Omental fat pad (tissue), 4 donors: ENCODE data around the gene BCL11B. TPM values are rescaled to one million over a fixed set of nuclear protein-coding genes. Genes with fewer than 3 reads are reported as not detected.

Experiments used
- ATAC-seq: fragments of 150-250 bp; one replicate; pipeline ENCODE4 v1.9.1; 2016; ENCODE audit warnings: mild to moderate bottlenecking, moderate library complexity; ENCODE audit not compliant: low FRiP score
- DNase-seq: peaks from one replicate; pipeline ENCODE4 v3.0.0-alpha.2; 2019; ENCODE audit warnings: low spot score
- total RNA-seq, 4 donors: library from RNA; depleted of rRNA; stranded (reverse); fragments of >200 nt; gene quantifications; one replicate each; pipeline ENCODE4 v1.1.0, GENCODE V29; 2016
- TF ChIP-seq, protein P1 (sequence below), 3 donors: fragments of 450-650 bp; IDR thresholded peaks; one replicate each; pipeline ENCODE4 v1.5.1; 2016 to 2017; ENCODE audit warnings: antibody characterized with exemption in 3 of 3, mild to moderate bottlenecking in 3 of 3, moderate library complexity in 2 of 3

Gene BCL11B
- total RNA-seq, 4 donors from 2014 or later, result 0.56 to 2.0 (median 0.77) TPM

DNA sequence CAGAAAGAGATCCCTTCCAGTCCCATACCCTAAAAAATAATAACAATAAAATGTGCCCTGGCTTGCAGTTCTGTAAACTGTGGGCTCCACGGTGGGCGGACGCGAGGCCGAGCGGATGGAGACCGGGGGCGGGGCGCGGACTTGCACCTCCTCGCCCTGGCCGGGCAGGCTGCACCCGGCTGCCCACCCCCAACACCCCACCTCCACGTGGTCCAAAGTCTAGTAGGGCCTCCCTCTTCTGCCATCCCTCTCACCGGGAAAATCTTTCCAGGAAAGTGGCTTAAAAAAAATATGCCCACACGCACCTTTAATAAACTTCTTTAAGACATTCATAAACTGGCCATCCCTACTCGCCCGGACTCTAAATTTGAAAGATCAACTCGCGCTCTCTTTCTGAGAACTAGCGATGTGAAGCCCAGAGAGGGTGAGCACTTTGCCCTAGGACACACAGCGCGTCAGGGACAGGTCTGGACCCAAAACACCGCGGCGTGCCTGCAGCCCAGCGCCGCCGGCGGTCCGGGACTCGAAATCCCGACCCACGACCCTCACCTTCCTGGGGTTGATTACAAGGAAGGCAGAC lies 1.9 kb upstream of the BCL11B start:
- TF ChIP-seq, protein P1, sequence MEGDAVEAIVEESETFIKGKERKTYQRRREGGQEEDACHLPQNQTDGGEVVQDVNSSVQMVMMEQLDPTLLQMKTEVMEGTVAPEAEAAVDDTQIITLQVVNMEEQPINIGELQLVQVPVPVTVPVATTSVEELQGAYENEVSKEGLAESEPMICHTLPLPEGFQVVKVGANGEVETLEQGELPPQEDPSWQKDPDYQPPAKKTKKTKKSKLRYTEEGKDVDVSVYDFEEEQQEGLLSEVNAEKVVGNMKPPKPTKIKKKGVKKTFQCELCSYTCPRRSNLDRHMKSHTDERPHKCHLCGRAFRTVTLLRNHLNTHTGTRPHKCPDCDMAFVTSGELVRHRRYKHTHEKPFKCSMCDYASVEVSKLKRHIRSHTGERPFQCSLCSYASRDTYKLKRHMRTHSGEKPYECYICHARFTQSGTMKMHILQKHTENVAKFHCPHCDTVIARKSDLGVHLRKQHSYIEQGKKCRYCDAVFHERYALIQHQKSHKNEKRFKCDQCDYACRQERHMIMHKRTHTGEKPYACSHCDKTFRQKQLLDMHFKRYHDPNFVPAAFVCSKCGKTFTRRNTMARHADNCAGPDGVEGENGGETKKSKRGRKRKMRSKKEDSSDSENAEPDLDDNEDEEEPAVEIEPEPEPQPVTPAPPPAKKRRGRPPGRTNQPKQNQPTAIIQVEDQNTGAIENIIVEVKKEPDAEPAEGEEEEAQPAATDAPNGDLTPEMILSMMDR (IDR thresholded peaks at IDR 0.05), result no peak

DNA sequence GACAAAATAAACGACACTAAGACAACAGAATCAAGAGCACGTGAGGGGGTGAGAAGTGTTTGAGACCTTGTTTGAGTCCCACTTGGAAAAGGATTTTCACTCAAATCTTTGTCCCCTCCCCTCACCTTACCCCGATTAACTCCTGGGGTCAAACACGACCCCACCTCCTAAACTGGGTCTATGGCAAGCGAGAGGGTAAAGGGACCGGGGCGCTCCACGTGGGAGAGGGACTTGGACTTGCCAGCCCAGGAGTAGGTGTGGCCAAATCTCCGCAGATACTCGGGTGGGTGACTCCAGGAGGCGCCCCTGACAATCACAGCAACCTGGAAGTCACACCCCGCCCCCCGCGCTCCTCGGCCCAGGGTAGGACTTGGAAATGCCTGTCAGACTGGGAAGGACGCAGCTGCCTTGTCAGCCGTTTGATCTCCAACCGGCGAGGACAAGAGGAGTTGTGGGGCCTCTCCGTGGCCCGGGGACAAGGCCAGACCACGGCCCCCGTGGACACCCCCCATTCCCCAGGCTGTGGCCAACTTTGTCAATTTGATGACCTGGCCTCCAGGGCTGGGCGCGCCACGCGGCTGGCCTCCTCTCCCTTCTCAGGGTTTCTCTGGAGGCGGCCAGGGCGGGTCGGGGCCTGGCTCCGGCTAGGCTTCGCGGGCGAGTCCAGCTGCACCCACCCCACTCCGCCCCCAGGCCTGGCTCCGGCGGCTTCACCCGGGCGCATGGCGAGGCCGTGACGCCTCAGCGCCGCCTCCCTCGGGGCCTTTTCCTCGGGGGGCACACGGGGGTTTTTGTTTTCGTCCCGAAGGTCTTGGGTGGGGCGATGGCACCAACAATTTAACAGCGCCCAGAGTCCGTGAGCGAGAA lies 1.1 kb upstream of the BCL11B start:
- DNase-seq (no peak), ATAC-seq (peak; percentile 37)
- TF ChIP-seq, protein P1 (IDR thresholded peaks at IDR 0.05), result no peak

More for the DNA sequence above, 1.9 kb upstream of the BCL11B start:
- ATAC-seq (no peak), DNase-seq (no peak)

DNA sequence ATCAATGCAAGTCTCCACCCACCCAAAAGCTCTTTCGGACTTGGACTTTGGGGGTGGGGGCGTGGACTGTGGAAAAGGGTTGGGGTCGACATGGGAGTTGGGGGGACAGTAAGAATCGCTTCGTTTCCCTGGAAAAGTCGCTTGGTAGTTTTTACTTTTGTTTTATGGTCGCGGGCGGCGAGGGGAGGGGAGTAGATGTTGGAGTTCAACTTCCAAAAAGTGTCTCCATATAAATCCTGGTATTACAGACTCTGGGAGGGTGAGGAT lies 568 bp upstream of the BCL11B start:
- DNase-seq (no peak), ATAC-seq (no peak)
- TF ChIP-seq, protein P1 (IDR thresholded peaks at IDR 0.05), result no peak

DNA sequence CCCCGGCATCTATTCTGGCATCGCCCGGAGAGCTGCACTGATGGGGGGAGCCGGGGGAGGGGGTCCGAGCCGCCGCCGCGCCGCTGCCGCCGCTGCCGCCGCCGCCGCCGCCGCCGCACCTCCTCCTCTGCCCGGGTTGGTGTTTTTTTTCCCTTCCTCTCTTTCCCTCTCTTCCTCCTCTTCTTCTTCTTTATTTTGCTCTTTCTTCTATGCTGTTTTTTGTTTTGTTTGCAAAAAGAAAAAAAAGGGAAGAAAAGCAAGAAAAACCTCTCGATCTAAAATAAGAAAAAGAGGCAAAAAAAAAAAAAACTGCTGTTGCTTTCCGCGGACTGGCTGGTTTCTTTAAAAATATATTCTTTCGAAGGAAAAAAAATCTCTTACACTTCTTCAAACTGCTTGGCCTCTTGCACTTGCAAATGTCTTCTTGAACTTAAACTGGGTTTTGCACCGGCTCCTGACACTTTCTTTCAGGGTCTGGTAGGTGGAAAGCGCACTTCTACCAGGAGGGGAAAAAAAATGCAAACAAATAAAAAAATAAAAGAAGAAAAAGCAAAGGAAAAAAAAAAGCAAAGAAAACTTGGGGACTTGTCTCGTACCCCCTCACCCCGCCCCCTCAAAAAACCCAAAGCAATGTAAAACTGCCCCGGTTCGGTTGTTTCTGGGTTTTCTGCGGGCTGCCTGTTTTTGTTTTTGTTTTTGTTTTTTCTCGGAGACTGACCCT lies 616 bp downstream of the BCL11B start:
- DNase-seq, result no peak
- TF ChIP-seq, protein P1 (IDR thresholded peaks at IDR 0.05), result no peak
- no peak for ATAC-seq

DNA sequence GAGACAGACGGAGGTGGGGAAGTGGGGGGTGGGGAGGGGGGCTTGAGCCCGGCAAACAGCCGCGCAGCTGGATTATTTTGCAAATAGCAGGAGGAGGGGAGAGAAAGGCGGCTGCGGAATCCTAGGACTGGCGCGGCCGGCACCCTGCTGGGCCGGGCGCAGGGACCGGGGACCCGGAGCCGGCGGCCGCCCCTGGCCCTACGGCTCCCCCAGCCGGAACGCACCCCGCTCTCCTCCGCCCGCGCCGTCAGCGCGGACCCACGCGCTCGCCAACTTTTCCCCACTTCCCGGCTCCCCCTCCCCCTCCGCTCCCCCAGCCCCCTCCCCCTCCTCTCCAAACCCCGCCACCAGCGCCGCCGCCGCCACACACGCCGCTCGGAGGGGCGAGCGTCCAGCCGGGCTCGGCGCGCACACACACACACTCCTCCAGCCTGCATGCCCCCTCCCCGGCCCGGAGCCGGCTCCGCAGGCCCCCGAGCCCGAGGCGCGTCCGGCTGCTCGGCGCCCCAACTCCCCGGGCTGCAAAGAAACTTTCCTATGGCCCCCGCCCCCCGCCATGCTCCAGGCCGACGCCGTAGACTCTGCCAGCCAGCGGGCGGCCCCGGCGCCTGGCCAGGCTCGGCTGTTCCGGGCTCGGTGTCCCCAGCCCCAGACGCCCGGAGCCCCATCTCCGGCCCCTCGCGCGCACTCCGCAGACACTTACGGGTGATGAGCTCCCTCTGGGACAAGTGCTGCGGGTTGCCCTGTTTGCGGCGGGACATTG lies 1.4 kb downstream of the BCL11B start:
- DNase-seq (no peak), ATAC-seq (no peak)
- TF ChIP-seq, protein P1 (IDR thresholded peaks at IDR 0.05), result no peak

DNA sequence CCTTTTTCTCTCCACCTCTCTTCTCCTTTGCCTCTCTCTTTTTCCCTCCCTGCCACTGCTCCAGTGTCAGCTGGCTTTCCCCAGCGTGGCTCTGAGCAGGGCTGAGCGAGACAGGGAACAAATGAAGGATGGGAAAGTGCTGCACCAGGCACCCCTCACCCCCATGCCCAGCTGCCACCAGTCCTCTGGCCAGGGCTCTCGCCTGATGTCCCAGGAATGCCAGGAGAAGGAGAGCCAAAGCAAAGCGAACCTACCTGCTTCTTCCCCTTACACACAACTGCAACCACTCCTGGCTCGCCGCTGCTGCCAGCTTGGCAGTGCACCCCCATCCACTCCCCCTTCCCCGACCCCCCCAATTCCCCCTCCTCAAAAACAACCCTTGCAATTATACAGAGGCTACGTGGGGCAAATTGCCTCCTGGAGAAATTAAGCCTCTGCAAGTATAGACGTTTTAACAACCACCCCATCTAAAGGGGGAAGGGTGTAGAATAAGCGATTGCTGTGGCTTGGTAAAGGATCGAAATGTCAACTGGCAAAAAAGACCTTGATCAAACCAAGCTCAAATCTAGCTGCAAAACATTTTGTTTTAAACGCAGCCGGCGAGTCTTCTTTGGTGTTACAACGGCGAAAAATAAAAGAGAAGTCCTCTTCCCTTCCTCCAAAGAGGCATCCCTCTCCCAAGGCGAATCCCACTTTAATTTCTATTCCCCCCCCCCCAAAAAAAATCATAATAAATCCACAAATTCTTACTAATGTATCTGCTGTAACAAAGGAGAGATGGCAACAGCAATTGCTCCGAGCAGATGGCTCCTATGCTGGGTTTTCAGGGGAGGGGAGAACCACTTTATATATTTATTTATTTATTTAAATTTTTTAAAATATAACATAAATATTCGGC lies 2.9 kb downstream of the BCL11B start:
- DNase-seq (no peak), ATAC-seq (no peak)
- TF ChIP-seq, protein P1 (IDR thresholded peaks at IDR 0.05), result no peak
